Measurements from ENCODE around the gene MEGF6. TPM values are rescaled to one million over a fixed set of nuclear protein-coding genes. Genes with fewer than 3 reads are reported as not detected.

MEGF6 gene
- total and polyA plus RNA-seq, 4 donors: 17.7 to 54.2 (median 48.2) TPM

- H3K4me3 ChIP-seq: no peak overlapping the region
- no peak overlapping the region for H3K27ac ChIP-seq (ENCODE audit: low read depth in 1 of 2, low read length in 1 of 2)
- no peak overlapping the region for H3K9ac ChIP-seq (ENCODE audit: insufficient read depth in 1 of 2, low read length in 2 of 2)
- DNase-seq (no peak), ATAC-seq (ENCODE audit: insufficient read depth, low FRiP score) (peak; percentile 22)
- no peaks in the 10 kb centered on the region for H3K27me3 ChIP-seq (ENCODE audit: control insufficient read depth in 3 of 3, insufficient read depth in 3 of 3, low read length in 2 of 3)
- H3K4me1 ChIP-seq (ENCODE audit: control insufficient read depth in 5 of 5, insufficient read depth in 5 of 5, low read length in 5 of 5): no peaks in the 10 kb centered on the region
- peaks cover 0 to 14% (median 4%) of the 10 kb centered on the region in 4 donors for H3K36me3 ChIP-seq (ENCODE audit: control insufficient read depth in 4 of 4, insufficient read depth in 4 of 4, low read length in 4 of 4)
- TF ChIP-seq, protein P1, sequence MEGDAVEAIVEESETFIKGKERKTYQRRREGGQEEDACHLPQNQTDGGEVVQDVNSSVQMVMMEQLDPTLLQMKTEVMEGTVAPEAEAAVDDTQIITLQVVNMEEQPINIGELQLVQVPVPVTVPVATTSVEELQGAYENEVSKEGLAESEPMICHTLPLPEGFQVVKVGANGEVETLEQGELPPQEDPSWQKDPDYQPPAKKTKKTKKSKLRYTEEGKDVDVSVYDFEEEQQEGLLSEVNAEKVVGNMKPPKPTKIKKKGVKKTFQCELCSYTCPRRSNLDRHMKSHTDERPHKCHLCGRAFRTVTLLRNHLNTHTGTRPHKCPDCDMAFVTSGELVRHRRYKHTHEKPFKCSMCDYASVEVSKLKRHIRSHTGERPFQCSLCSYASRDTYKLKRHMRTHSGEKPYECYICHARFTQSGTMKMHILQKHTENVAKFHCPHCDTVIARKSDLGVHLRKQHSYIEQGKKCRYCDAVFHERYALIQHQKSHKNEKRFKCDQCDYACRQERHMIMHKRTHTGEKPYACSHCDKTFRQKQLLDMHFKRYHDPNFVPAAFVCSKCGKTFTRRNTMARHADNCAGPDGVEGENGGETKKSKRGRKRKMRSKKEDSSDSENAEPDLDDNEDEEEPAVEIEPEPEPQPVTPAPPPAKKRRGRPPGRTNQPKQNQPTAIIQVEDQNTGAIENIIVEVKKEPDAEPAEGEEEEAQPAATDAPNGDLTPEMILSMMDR (IDR thresholded peaks at IDR 0.05; ENCODE audit: control extremely low read depth, extremely low read depth): no peak
- 74 to 87% methylated on average over 27 of the region's 27 CpGs for WGBS, 2 donors
- no peaks in the 10 kb centered on the region for H3K9me3 ChIP-seq (ENCODE audit: control insufficient read depth in 4 of 4, insufficient read depth in 3 of 4, low read length in 3 of 4)
Observed at GRCh38 chr1:3516911-3517675, 94.2 kb downstream of the MEGF6 start.

DNA sequence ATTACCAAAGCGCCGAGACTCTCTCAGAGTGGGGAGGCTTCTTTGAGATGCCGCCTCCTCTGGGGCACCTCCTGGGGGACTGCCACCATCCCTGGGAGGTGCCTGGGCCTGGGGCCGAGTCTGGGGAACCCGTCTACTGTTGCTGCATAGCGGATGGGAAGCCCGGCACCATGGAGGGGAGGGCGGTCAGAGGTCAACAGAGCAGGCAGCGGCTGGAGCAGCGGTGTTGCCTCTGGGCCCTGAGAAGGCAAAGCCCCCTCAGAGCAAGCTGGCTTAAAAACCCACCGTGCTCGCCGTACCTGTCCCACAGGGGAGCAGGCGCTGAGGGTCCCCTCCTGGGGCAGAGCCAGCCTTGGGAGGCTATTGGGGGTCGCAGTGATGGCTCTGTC lies 94.8 kb downstream of the MEGF6 start:
- 52 to 78% methylated on average over 15 of the region's 15 CpGs for WGBS, 2 donors
- Histone ChIP-seq H3K4me3 (no peak overlapping the region), H3K27ac (ENCODE audit: low read depth in 1 of 2, low read length in 1 of 2) (no peak overlapping the region), H3K9ac (ENCODE audit: insufficient read depth in 1 of 2, low read length in 2 of 2) (no peak overlapping the region), H3K9me3 (ENCODE audit: control insufficient read depth in 4 of 4, insufficient read depth in 3 of 4, low read length in 3 of 4) (no peaks in the 10 kb centered on the region), H3K36me3 (ENCODE audit: control insufficient read depth in 4 of 4, insufficient read depth in 4 of 4, low read length in 4 of 4) (peaks cover 0 to 14% (median 3%) of the 10 kb centered on the region in 4 donors), H3K4me1 (ENCODE audit: control insufficient read depth in 5 of 5, insufficient read depth in 5 of 5, low read length in 5 of 5) (no peaks in the 10 kb centered on the region), H3K27me3 (ENCODE audit: control insufficient read depth in 3 of 3, insufficient read depth in 3 of 3, low read length in 2 of 3) (no peaks in the 10 kb centered on the region)
- DNase-seq: no peak
- TF ChIP-seq, protein P1 (IDR thresholded peaks at IDR 0.05; ENCODE audit: control extremely low read depth, extremely low read depth): no peak
- no peak for ATAC-seq (ENCODE audit: insufficient read depth, low FRiP score)

- H3K9me3 ChIP-seq (ENCODE audit: control insufficient read depth in 4 of 4, insufficient read depth in 3 of 4, low read length in 3 of 4): no peaks in the 10 kb centered on the region
- no peaks in the 10 kb centered on the region for H3K27me3 ChIP-seq (ENCODE audit: control insufficient read depth in 3 of 3, insufficient read depth in 3 of 3, low read length in 2 of 3)
- WGBS, 2 donors: 55 to 76% methylated on average over 19 of the region's 19 CpGs
- no peak overlapping the region for H3K9ac ChIP-seq (ENCODE audit: insufficient read depth in 1 of 2, low read length in 2 of 2)
- TF ChIP-seq, protein P1 (IDR thresholded peaks at IDR 0.05; ENCODE audit: control extremely low read depth, extremely low read depth): no peak
- H3K27ac ChIP-seq (ENCODE audit: low read depth in 1 of 2, low read length in 1 of 2): no peak overlapping the region
- H3K4me3 ChIP-seq: no peak overlapping the region
- no peak for DNase-seq
- ATAC-seq (ENCODE audit: insufficient read depth, low FRiP score): no peak
- peaks cover 0 to 17% (median 3%) of the 10 kb centered on the region in 4 donors for H3K36me3 ChIP-seq (ENCODE audit: control insufficient read depth in 4 of 4, insufficient read depth in 4 of 4, low read length in 4 of 4)
- no peaks in the 10 kb centered on the region for H3K4me1 ChIP-seq (ENCODE audit: control insufficient read depth in 5 of 5, insufficient read depth in 5 of 5, low read length in 5 of 5)
Observed at GRCh38 chr1:3515774-3516480, 95.4 kb downstream of the MEGF6 start.
